ENCODE measurements around the gene CTAGE9. TPM values are rescaled to one million over a fixed set of nuclear protein-coding genes. Genes with fewer than 3 reads are reported as not detected.
"Not testable (repeated sequence)": the region's sequence is repeated elsewhere in the genome, so short reads cannot be mapped to it uniquely, and the experiment has no call there.

CTAGE9 gene
- total RNA-seq, 1 donor from 2014 or later: not detected

DNA sequence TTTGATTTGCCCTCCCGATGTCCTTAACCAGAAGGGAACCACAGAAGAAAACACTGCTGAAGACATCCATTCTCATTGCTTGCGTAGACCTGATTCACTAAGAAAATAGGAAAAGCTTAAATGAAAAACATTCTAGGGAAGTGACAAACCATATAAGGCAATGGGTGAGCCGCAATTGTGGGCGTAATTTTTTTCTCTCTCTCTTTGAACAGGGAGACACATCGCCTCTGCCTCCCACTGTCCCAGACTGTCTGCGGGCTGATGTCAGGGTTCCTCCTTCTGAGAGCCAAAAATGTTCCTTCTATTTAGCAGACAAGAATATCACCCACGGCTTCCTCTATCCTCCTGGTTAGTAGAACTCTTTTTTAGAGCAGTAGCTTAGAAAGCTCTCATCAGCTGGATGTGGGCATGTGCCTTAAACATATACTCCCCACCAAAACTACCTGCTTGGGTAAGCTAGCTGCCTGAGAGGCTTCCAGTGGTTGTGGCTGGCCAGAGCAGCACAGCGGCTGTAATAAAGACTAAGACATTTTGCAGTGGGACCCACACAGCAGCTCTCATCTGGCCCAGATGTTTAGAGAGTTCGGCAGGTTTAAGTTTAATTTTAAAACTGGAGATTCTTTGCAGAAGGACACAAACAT, 22.7 kb upstream of the CTAGE9 start:
- peak; percentile 74 for ATAC-seq
- no peak for DNase-seq (ENCODE audit: low spot score)
- intact Hi-C loops (cut with DNase I): no loop called here

DNA sequence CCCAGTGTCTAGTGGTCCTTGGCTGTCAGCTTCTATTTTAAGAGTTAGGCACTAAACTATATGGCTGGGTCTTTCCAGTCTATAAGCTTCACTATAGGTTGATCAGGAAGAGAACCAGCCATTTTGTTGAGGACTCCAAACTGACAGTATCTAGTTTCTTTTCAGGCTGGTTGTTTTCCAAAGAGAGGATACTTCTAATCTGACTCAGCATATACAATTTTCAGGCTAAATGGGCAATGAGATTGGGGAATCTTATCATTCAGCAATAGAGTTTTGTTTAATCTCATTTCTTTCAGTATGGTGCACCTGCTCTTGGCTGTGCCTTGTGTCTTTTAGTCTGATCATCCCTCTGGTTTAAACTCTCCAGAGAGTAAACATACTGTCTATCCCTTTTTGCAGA, 20.4 kb upstream of the CTAGE9 start:
- intact Hi-C loops (cut with DNase I): no loop called here
- no peak for DNase-seq (ENCODE audit: low spot score)
- no peak for ATAC-seq

GRCh38 chr6:131730264-131730663, 19.4 kb upstream of the CTAGE9 start:
- intact Hi-C loops (cut with DNase I): no loop called here
- DNase-seq (ENCODE audit: low spot score): no peak
- no peak for ATAC-seq

GRCh38 chr6:131729550-131729949, 18.7 kb upstream of the CTAGE9 start:
- intact Hi-C loops (cut with DNase I): no loop called here
- no peak for DNase-seq (ENCODE audit: low spot score)
- ATAC-seq: no peak

- intact Hi-C loops (cut with DNase I): no loop called here
- peak; percentile 62 for ATAC-seq
- no peak for DNase-seq (ENCODE audit: low spot score)
Observed at GRCh38 chr6:131728296-131728939, 17.6 kb upstream of the CTAGE9 start.

DNA sequence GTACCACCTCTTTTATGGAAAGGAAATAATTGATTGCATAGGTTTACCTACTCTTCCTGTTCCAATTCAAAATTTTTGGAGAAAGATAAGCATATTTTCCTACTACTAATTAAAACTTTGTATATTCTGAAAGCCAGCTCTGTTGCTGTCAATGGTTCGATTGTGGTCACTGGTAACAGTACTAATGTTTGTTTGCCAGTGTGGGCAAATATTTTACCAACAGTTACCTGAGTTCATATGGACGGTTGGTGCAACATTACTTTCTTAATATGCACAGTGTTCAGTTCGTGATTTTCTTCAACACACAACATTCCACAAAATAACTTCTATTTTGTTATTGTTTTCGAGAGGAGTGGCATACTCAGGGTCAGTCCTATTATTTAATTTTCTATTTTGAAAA, 17.1 kb upstream of the CTAGE9 start:
- ATAC-seq (no peak), DNase-seq (ENCODE audit: low spot score) (no peak)
- intact Hi-C loops (cut with DNase I): no loop called here

DNA sequence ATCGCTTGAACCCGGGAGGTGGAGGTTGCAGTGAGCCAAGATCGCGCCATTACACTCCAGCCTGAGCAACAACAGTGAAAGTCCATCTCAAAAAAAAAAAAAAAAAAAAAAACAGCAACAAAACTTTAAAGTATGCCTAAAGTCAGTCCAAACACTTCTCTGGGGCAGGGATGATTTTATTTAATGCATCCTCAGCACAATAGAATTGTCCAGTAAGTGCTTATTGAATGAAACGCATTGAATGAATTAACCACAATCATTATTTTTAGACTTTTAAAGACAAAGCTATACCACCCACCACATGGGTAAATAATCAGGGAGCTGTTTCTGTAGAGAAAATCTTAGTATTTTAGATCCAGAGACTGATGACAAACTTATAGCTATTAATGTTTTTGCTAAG, 16.6 kb upstream of the CTAGE9 start:
- ATAC-seq: no peak

DNA sequence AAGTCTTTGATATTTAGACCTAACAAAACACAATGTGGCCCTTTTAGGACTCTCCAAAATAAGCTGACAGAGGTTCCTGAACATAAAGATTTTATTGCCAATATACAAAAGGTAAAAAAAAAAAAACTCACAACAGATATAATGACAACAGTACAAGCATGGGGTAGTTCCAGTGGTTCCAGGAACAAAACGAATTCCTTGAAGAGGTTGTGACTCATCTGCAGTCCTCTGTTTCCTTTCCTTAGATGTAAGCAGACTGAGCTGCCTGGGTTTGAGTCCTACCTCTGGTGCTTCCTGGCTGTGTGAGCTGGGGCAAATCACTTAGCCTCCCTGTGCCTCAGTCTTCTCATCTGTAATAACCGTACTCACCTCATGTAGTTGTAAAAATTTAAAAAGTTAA, 13.3 kb upstream of the CTAGE9 start:
- intact Hi-C loops (cut with DNase I): no loop called here
- no peak for DNase-seq (ENCODE audit: low spot score)
- no peak for ATAC-seq

More for the DNA sequence above, 16.6 kb upstream of the CTAGE9 start:
- intact Hi-C loops (cut with DNase I): no loop called here
- no peak for DNase-seq (ENCODE audit: low spot score)

GRCh38 chr6:131721161-131721560, 10.3 kb upstream of the CTAGE9 start:
- no peak for DNase-seq (ENCODE audit: low spot score)
- intact Hi-C loops (cut with DNase I): no loop called here
- no peak for ATAC-seq

- intact Hi-C loops (cut with DNase I): no loop called here
- DNase-seq (ENCODE audit: low spot score) (no peak), ATAC-seq (no peak)
Observed at GRCh38 chr6:131717836-131718542, 7.2 kb upstream of the CTAGE9 start.

GRCh38 chr6:131715567-131715966, 4.8 kb upstream of the CTAGE9 start:
- ATAC-seq: peak; percentile 56
- intact Hi-C loops (cut with DNase I); DNase-seq (ENCODE audit: low spot score): not testable (repeated sequence)

- intact Hi-C loops (cut with DNase I); DNase-seq (ENCODE audit: low spot score); ATAC-seq: not testable (repeated sequence)
Observed at GRCh38 chr6:131703905-131704304, 6.9 kb downstream of the CTAGE9 start.

DNA sequence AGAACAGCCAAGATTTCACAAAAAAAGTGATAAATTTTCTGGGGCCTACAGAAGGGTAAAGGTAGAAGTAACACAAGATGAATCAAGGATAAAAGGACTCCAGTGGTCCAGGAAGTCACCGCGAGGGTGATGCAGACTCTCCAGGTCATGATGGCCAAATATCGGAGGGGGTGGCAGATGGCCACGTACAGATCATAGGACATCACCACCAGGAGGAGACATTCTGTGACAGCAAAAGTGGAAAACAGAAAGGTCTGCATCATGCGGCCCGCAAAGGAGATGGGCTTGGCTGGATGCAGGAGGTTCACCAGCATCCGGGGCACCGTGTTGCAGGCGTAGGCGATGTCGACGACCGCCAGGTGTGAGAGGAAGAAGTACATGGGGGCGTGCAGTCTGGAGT, 10.0 kb downstream of the CTAGE9 start:
- ATAC-seq; DNase-seq (ENCODE audit: low spot score); intact Hi-C loops (cut with DNase I): not testable (repeated sequence)

- no peak for ATAC-seq
- no peak for DNase-seq (ENCODE audit: low spot score)
- intact Hi-C loops (cut with DNase I): no loop called here
Observed at GRCh38 chr6:131696956-131697355, 13.9 kb downstream of the CTAGE9 start.

GRCh38 chr6:131694832-131695426, 15.9 kb downstream of the CTAGE9 start:
- ATAC-seq: peak; percentile 92
- DNase-seq (ENCODE audit: low spot score): peak; percentile 62
- intact Hi-C loops (cut with DNase I): no loop called here

DNA sequence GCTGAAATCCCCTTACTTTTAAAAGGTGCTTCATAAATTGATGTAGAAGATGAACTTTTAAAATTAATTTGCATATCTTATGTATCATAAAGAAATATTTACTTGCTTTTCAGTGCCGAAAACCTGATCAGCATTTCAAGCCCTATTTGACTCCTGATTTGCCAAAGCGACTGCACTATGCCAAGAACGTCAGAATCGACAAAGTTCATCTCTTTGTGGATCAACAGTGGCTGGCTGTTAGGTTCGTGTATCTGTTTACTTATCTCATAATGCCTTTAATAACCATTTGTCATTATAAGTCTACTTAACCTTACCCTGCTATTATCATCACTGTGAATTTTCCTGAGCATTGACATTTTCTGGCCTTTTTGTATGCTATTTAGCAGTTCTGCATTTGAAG, 17.4 kb downstream of the CTAGE9 start:
- ATAC-seq (no peak), DNase-seq (ENCODE audit: low spot score) (no peak)
- intact Hi-C loops (cut with DNase I): no loop called here

DNA sequence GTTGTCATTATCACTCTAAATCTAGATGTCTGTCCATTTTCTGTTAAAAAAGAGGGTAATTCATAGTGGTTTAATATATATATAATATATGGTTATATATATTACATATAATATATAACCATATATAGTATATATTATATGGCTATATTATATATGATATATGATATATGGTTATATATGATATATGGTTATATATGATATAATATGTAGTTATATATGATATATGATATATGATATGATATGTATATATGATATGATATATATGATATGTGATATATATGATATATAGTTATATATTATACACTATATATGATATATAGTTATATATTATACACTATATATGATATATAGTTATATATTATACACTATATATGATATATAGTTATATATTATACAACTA, 18.2 kb downstream of the CTAGE9 start:
- ATAC-seq (no peak), DNase-seq (ENCODE audit: low spot score) (no peak)
- intact Hi-C loops (cut with DNase I): no loop called here

DNA sequence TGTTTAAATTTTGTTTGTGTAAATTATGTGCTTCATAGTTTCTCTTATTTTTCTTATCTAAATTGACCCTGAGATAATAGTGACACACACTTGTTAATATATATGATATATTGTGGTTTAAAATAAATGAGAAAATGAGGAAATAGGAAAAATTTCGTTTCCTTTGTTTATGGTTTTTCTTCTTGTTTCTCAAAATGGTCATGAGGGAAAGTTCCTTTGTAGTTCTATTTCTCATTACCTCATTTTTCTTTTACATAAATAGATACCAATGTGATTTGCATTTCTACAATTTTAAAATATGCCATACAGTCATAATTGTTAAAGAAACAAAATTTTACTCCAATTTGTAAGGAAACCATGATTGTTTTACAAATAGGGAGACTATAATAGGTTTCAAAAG, 18.8 kb downstream of the CTAGE9 start:
- intact Hi-C loops (cut with DNase I): no loop called here
- DNase-seq (ENCODE audit: low spot score) (no peak), ATAC-seq (no peak)

GRCh38 chr6:131688286-131688685, 22.5 kb downstream of the CTAGE9 start:
- ATAC-seq: no peak

DNA sequence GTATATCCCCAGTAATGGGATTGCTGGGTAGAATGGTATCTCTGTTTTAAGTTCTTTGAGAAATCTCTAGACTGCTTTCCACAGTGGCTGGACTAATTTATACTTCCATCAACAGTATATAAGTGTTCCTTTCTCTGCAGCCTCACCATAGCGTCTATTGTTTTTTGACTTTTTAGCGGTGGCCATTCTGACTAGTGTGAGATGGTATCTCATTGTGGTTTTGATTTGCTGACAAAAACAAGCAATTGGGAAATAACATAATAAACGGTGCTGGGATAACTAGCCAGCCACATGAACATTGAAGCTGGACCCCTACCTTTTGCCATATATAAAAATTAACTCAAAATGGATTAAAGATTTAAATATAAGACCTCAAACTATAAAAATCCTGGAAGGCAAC, 23.8 kb downstream of the CTAGE9 start:
- intact Hi-C loops (cut with DNase I): no loop called here
- no peak for DNase-seq (ENCODE audit: low spot score)
- no peak for ATAC-seq

More at GRCh38 chr6:131688286-131688685, 22.5 kb downstream of the CTAGE9 start:
- DNase-seq (ENCODE audit: low spot score): no peak
- intact Hi-C loops (cut with DNase I): no loop called here

Measured in sciatic nerve (tissue), 2 donors.